ENCODE data around the gene SHISA6. TPM values are rescaled to one million over a fixed set of nuclear protein-coding genes. Genes with fewer than 3 reads are reported as not detected.

Gene SHISA6
- polyA plus RNA-seq, 1 donor (not counting 4 experiments of a cell fraction or from before 2014, with no cell fraction given), result 2.2 TPM

GRCh38 chr17:11331547-11332513 is 90.8 kb downstream of the SHISA6 start:
- Histone ChIP-seq H3K4me2 (ENCODE audit: control insufficient read depth, extremely low read depth, insufficient read depth, low read depth, low read length) (no peak overlapping the region), H3K36me3 (ENCODE audit: control insufficient read depth in 2 of 2, extremely low read depth in 1 of 2, insufficient read depth in 2 of 2, low read length in 2 of 2) (no peaks in the 10 kb centered on the region), H3K27ac (ENCODE audit: control insufficient read depth, insufficient read depth, low read length) (no peak overlapping the region), H2AFZ (ENCODE audit: control insufficient read depth, low read length) (no peak overlapping the region), H3K9me3 (ENCODE audit: control insufficient read depth, low read depth, low read length) (no peaks in the 10 kb centered on the region), H4K20me1 (ENCODE audit: control insufficient read depth, extremely low read depth, insufficient read depth, low read length) (no peaks in the 10 kb centered on the region), H3K79me2 (ENCODE audit: control insufficient read depth, insufficient read depth, low read length) (no peaks in the 10 kb centered on the region), H3K4me1 (ENCODE audit: control insufficient read depth, extremely low read depth, insufficient read depth, low read length) (no peaks in the 10 kb centered on the region), H3K9ac (ENCODE audit: control insufficient read depth, extremely low read depth, insufficient read depth, low read length) (no peak overlapping the region), H3K27me3 (ENCODE audit: control insufficient read depth, extremely low read depth, insufficient read depth, low read length) (no peaks in the 10 kb centered on the region), H3K9me1 (ENCODE audit: control insufficient read depth, extremely low read depth, insufficient read depth, low read length) (no peaks in the 10 kb centered on the region), H3K4me3 (ENCODE audit: control insufficient read depth in 2 of 3, extremely low read depth in 1 of 3, insufficient read depth in 2 of 3, low read depth in 1 of 3, low read length in 3 of 3) (no peak overlapping the region)
- DNase-seq (ENCODE audit: low read depth, low spot score), result no peak
- dilution Hi-C loops (cut with MboI; ENCODE audit: extremely low pct_ligation_motif_present, low sequenced_read_pairs), result no loop called here
- no peak for FAIRE-seq
- no peak for TF ChIP-seq CTCF (optimal IDR thresholded peaks at IDR 0.05 in 1 of 3, IDR thresholded peaks at IDR 0.05 in 1 of 3, conservative IDR thresholded peaks at IDR 0.05 in 1 of 3; ENCODE audit: extremely low read depth in 1 of 3, insufficient read depth in 2 of 3, low read length in 3 of 3)
- TF ChIP-seq EZH2 (IDR thresholded peaks at IDR 0.05; ENCODE audit: low read length), result no peak

GRCh38 chr17:11332706-11333105 is 91.7 kb downstream of the SHISA6 start:
- Histone ChIP-seq H3K9me3 (ENCODE audit: control insufficient read depth, low read depth, low read length) (no peaks in the 10 kb centered on the region), H3K9me1 (ENCODE audit: control insufficient read depth, extremely low read depth, insufficient read depth, low read length) (no peaks in the 10 kb centered on the region), H3K4me2 (ENCODE audit: control insufficient read depth, extremely low read depth, insufficient read depth, low read depth, low read length) (no peak overlapping the region), H4K20me1 (ENCODE audit: control insufficient read depth, extremely low read depth, insufficient read depth, low read length) (no peaks in the 10 kb centered on the region), H3K27ac (ENCODE audit: control insufficient read depth, insufficient read depth, low read length) (no peak overlapping the region), H3K4me1 (ENCODE audit: control insufficient read depth, extremely low read depth, insufficient read depth, low read length) (no peaks in the 10 kb centered on the region), H3K27me3 (ENCODE audit: control insufficient read depth, extremely low read depth, insufficient read depth, low read length) (no peaks in the 10 kb centered on the region), H2AFZ (ENCODE audit: control insufficient read depth, low read length) (no peak overlapping the region), H3K9ac (ENCODE audit: control insufficient read depth, extremely low read depth, insufficient read depth, low read length) (no peak overlapping the region), H3K4me3 (ENCODE audit: control insufficient read depth in 2 of 3, extremely low read depth in 1 of 3, insufficient read depth in 2 of 3, low read depth in 1 of 3, low read length in 3 of 3) (no peak overlapping the region), H3K36me3 (ENCODE audit: control insufficient read depth in 2 of 2, extremely low read depth in 1 of 2, insufficient read depth in 2 of 2, low read length in 2 of 2) (no peaks in the 10 kb centered on the region), H3K79me2 (ENCODE audit: control insufficient read depth, insufficient read depth, low read length) (no peaks in the 10 kb centered on the region)
- DNase-seq (ENCODE audit: low read depth, low spot score) (no peak), FAIRE-seq (no peak)
- dilution Hi-C loops (cut with MboI; ENCODE audit: extremely low pct_ligation_motif_present, low sequenced_read_pairs), result no loop called here
- TF ChIP-seq EZH2 (IDR thresholded peaks at IDR 0.05; ENCODE audit: low read length), result no peak
- TF ChIP-seq CTCF (optimal IDR thresholded peaks at IDR 0.05 in 1 of 3, IDR thresholded peaks at IDR 0.05 in 1 of 3, conservative IDR thresholded peaks at IDR 0.05 in 1 of 3; ENCODE audit: extremely low read depth in 1 of 3, insufficient read depth in 2 of 3, low read length in 3 of 3), result no peak
